ENCODE data around the gene ANK2. TPM values are rescaled to one million over a fixed set of nuclear protein-coding genes. Genes with fewer than 3 reads are reported as not detected.
A peak's percentile ranks its signal among the peaks of the same experiment; 100 is the strongest.

ANK2 gene
- total RNA-seq, 2 experiments from 2014 or later, result 0.38 to 4.0 TPM

- ChIA-PET POLR2A (interaction anchor here (1.0 to 1.1 kb wide), 2 partner anchors 10 to 16 kb away, joined by 3 to 4 read pairs; no protein-coding TSS in a partner anchor), CTCF (ENCODE audit: unreplicated experiment) (no interaction called here)
- no TSS peak for BruUV-seq (replicated peaks)
These were observed 54.1 kb downstream of the ANK2 start for GRCh38 chr4:113103556-113103955.

GRCh38 chr4:113106108-113106507, 56.7 kb downstream of the ANK2 start:
- intact Hi-C loops (cut with micrococcal nuclease; ENCODE audit: unreplicated experiment), result no loop called here
- CTCF ChIA-PET (ENCODE audit: unreplicated experiment), result no interaction called here

More at GRCh38 chr4:113103556-113103955, 54.1 kb downstream of the ANK2 start:
- H4K20me1 ChIP-seq (ENCODE audit: insufficient read depth, low read length), result no peaks in the 10 kb centered on the region
- no peaks in the 10 kb centered on the region for H3K9me2 ChIP-seq (ENCODE audit: insufficient read depth, low read length)
- H3K4me3 ChIP-seq (ENCODE audit: low read depth, low read length, poor library complexity, severe bottlenecking), result no peak overlapping the region
- H2AFZ ChIP-seq (ENCODE audit: low read length), result no peak overlapping the region
- no peak overlapping the region for H3K27ac ChIP-seq (ENCODE audit: low read depth, low read length, poor library complexity, severe bottlenecking)
- intact Hi-C loops (cut with micrococcal nuclease; ENCODE audit: unreplicated experiment), result no loop called here
- no peaks in the 10 kb centered on the region for H3K36me3 ChIP-seq (ENCODE audit: insufficient read depth, low read length)
- no peaks in the 10 kb centered on the region for H3K9me3 ChIP-seq (ENCODE audit: low read length)
- no peak overlapping the region for H3K4me2 ChIP-seq (ENCODE audit: low read length)
- H3K4me1 ChIP-seq (ENCODE audit: insufficient read depth, low read length, poor library complexity, severe bottlenecking), result no peaks in the 10 kb centered on the region
- H3K79me2 ChIP-seq (ENCODE audit: insufficient read depth, low read depth, low read length), result no peaks in the 10 kb centered on the region
- TF ChIP-seq EZH2phosphoT487 (IDR thresholded peaks at IDR 0.05; ENCODE audit: borderline replicate concordance, low read depth, low read length), result no peak
- TF ChIP-seq, protein P1, sequence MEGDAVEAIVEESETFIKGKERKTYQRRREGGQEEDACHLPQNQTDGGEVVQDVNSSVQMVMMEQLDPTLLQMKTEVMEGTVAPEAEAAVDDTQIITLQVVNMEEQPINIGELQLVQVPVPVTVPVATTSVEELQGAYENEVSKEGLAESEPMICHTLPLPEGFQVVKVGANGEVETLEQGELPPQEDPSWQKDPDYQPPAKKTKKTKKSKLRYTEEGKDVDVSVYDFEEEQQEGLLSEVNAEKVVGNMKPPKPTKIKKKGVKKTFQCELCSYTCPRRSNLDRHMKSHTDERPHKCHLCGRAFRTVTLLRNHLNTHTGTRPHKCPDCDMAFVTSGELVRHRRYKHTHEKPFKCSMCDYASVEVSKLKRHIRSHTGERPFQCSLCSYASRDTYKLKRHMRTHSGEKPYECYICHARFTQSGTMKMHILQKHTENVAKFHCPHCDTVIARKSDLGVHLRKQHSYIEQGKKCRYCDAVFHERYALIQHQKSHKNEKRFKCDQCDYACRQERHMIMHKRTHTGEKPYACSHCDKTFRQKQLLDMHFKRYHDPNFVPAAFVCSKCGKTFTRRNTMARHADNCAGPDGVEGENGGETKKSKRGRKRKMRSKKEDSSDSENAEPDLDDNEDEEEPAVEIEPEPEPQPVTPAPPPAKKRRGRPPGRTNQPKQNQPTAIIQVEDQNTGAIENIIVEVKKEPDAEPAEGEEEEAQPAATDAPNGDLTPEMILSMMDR (conservative IDR thresholded peaks at IDR 0.05; ENCODE audit: low read length), result no peak
- no peak for DNase-seq (ENCODE audit: low spot score)

DNA sequence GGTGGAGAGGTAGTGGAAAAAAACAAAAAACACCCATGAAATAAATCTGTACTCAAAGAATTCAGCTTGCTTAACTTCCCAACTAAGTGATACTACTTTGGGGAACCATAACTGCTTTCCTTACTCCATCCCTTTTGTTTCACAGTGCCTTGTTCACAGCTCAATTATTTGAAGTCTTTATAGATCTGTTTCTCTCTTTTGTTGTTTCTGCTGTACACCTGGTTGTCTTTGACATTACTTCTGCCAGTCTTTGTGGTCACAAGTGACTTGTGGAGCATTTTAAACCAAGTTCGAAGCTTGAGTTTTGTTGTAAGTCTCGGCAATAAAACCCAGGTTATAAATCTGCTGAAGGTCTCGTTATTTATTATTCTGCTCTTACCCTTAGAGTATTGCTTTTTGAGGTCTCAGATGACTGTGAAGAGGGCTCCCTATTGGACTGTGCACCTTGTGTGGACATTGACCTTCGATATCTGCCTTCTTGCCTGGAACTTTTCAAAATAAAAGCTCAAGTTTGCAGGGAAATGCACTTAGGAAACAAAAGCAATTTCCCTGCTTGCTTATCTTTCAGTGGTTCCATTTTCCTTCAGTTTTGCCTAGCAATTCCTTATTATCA, 59.8 kb downstream of the ANK2 start:
- H4K20me1 ChIP-seq (ENCODE audit: insufficient read depth, low read length), result no peaks in the 10 kb centered on the region
- no peak for TF ChIP-seq EZH2phosphoT487 (IDR thresholded peaks at IDR 0.05; ENCODE audit: borderline replicate concordance, low read depth, low read length)
- TF ChIP-seq, protein P1 (conservative IDR thresholded peaks at IDR 0.05; ENCODE audit: low read length), result no peak
- no peaks in the 10 kb centered on the region for H3K9me3 ChIP-seq (ENCODE audit: low read length)
- no peaks in the 10 kb centered on the region for H3K9me2 ChIP-seq (ENCODE audit: insufficient read depth, low read length)
- intact Hi-C loops (cut with micrococcal nuclease; ENCODE audit: unreplicated experiment), result no loop called here
- no peaks in the 10 kb centered on the region for H3K79me2 ChIP-seq (ENCODE audit: insufficient read depth, low read depth, low read length)
- H3K4me1 ChIP-seq (ENCODE audit: insufficient read depth, low read length, poor library complexity, severe bottlenecking), result no peaks in the 10 kb centered on the region
- BruUV-seq (replicated peaks), result no TSS peak
- POLR2A ChIA-PET, result no interaction called here
- no peak overlapping the region for H3K4me3 ChIP-seq (ENCODE audit: low read depth, low read length, poor library complexity, severe bottlenecking)
- no peak overlapping the region for H2AFZ ChIP-seq (ENCODE audit: low read length)
- no peaks in the 10 kb centered on the region for H3K36me3 ChIP-seq (ENCODE audit: insufficient read depth, low read length)
- CTCF ChIA-PET (ENCODE audit: unreplicated experiment), result no interaction called here
- no peak overlapping the region for H3K27ac ChIP-seq (ENCODE audit: low read depth, low read length, poor library complexity, severe bottlenecking)
- no peak for DNase-seq (ENCODE audit: low spot score)
- no peak overlapping the region for H3K4me2 ChIP-seq (ENCODE audit: low read length)

More at GRCh38 chr4:113106108-113106507, 56.7 kb downstream of the ANK2 start:
- Histone ChIP-seq H4K20me1 (ENCODE audit: insufficient read depth, low read length) (no peaks in the 10 kb centered on the region), H3K36me3 (ENCODE audit: insufficient read depth, low read length) (no peaks in the 10 kb centered on the region), H3K4me3 (ENCODE audit: low read depth, low read length, poor library complexity, severe bottlenecking) (no peak overlapping the region), H3K4me1 (ENCODE audit: insufficient read depth, low read length, poor library complexity, severe bottlenecking) (no peaks in the 10 kb centered on the region), H3K9me3 (ENCODE audit: low read length) (no peaks in the 10 kb centered on the region), H3K4me2 (ENCODE audit: low read length) (no peak overlapping the region), H3K27ac (ENCODE audit: low read depth, low read length, poor library complexity, severe bottlenecking) (no peak overlapping the region), H2AFZ (ENCODE audit: low read length) (no peak overlapping the region), H3K79me2 (ENCODE audit: insufficient read depth, low read depth, low read length) (no peaks in the 10 kb centered on the region), H3K9me2 (ENCODE audit: insufficient read depth, low read length) (no peaks in the 10 kb centered on the region)
- POLR2A ChIA-PET, result interaction anchor here (0.7 to 1.2 kb wide), 2 partner anchors 13 to 54 kb away, joined by 3 read pairs; no protein-coding TSS in a partner anchor
- no TSS peak for BruUV-seq (replicated peaks)
- DNase-seq (ENCODE audit: low spot score), result no peak
- TF ChIP-seq, protein P1 (conservative IDR thresholded peaks at IDR 0.05; ENCODE audit: low read length), result peak; percentile 42
- TF ChIP-seq EZH2phosphoT487 (IDR thresholded peaks at IDR 0.05; ENCODE audit: borderline replicate concordance, low read depth, low read length), result no peak
